ENCODE results near the gene DNAJA3.

DNA sequence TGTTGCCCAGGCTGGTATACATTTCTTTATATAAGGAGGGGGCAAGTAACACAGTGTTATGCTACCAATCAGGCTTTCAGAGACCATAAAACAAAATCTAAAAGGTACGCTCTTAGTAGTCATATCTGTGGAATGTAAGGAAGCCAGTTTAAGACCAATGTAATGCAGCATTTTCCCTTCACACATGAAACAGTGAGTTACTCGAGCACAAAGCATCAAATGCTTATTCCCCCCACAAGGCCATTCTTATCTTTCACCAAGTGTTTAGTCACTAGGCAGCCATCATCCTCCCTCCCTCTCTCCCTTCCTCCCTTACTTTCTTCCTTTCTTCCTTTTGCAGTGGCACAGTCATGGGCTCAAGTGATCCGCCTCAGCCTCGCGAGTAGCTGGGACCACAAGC is 63.4 kb downstream of the DNAJA3 start:
- TF ChIP-seq, protein P1, sequence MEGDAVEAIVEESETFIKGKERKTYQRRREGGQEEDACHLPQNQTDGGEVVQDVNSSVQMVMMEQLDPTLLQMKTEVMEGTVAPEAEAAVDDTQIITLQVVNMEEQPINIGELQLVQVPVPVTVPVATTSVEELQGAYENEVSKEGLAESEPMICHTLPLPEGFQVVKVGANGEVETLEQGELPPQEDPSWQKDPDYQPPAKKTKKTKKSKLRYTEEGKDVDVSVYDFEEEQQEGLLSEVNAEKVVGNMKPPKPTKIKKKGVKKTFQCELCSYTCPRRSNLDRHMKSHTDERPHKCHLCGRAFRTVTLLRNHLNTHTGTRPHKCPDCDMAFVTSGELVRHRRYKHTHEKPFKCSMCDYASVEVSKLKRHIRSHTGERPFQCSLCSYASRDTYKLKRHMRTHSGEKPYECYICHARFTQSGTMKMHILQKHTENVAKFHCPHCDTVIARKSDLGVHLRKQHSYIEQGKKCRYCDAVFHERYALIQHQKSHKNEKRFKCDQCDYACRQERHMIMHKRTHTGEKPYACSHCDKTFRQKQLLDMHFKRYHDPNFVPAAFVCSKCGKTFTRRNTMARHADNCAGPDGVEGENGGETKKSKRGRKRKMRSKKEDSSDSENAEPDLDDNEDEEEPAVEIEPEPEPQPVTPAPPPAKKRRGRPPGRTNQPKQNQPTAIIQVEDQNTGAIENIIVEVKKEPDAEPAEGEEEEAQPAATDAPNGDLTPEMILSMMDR (IDR thresholded peaks at IDR 0.05 in 2 of 3, conservative IDR thresholded peaks at IDR 0.05 in 1 of 3; ENCODE audit: control insufficient read depth in 2 of 3, extremely low read depth in 1 of 3, insufficient read depth in 1 of 3, low read depth in 3 of 3, low read length in 3 of 3), result no peak
- TF ChIP-seq BHLHE40 (IDR thresholded peaks at IDR 0.05; ENCODE audit: borderline replicate concordance in 1 of 2, low read depth in 2 of 2, low read length in 1 of 2), result no peak
- TF ChIP-seq, protein P2, sequence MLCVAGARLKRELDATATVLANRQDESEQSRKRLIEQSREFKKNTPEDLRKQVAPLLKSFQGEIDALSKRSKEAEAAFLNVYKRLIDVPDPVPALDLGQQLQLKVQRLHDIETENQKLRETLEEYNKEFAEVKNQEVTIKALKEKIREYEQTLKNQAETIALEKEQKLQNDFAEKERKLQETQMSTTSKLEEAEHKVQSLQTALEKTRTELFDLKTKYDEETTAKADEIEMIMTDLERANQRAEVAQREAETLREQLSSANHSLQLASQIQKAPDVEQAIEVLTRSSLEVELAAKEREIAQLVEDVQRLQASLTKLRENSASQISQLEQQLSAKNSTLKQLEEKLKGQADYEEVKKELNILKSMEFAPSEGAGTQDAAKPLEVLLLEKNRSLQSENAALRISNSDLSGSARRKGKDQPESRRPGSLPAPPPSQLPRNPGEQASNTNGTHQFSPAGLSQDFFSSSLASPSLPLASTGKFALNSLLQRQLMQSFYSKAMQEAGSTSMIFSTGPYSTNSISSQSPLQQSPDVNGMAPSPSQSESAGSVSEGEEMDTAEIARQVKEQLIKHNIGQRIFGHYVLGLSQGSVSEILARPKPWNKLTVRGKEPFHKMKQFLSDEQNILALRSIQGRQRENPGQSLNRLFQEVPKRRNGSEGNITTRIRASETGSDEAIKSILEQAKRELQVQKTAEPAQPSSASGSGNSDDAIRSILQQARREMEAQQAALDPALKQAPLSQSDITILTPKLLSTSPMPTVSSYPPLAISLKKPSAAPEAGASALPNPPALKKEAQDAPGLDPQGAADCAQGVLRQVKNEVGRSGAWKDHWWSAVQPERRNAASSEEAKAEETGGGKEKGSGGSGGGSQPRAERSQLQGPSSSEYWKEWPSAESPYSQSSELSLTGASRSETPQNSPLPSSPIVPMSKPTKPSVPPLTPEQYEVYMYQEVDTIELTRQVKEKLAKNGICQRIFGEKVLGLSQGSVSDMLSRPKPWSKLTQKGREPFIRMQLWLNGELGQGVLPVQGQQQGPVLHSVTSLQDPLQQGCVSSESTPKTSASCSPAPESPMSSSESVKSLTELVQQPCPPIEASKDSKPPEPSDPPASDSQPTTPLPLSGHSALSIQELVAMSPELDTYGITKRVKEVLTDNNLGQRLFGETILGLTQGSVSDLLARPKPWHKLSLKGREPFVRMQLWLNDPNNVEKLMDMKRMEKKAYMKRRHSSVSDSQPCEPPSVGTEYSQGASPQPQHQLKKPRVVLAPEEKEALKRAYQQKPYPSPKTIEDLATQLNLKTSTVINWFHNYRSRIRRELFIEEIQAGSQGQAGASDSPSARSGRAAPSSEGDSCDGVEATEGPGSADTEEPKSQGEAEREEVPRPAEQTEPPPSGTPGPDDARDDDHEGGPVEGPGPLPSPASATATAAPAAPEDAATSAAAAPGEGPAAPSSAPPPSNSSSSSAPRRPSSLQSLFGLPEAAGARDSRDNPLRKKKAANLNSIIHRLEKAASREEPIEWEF (IDR thresholded peaks at IDR 0.05; ENCODE audit: insufficient replicate concordance, low read depth, low read length), result no peak
- TF ChIP-seq CREB1 (IDR thresholded peaks at IDR 0.05; ENCODE audit: low read depth), result no peak
- no peak for TF ChIP-seq TCF7 (IDR thresholded peaks at IDR 0.05; ENCODE audit: borderline replicate concordance)

Measured in GM12878 (cell line).